Measurements from ENCODE around the gene IRF2BP2. TPM values are rescaled to one million over a fixed set of nuclear protein-coding genes. Genes with fewer than 3 reads are reported as not detected.

The IRF2BP2 gene
- total and polyA plus RNA-seq, 2 donors (not counting 1 experiment from before 2014, with no cell fraction given): 17.8 to 71.8 TPM

GRCh38 chr1:234609691-234610042, 311 bp downstream of the IRF2BP2 start:
- Histone ChIP-seq H3K4me3 (replicated peaks in 1 of 4; ENCODE audit: control extremely low read depth in 1 of 4, insufficient read depth in 1 of 4, low read depth in 3 of 4, low read length in 4 of 4) (peak overlapping the region in 2 of 4 experiments; percentile 25 to 59), H3K9ac (ENCODE audit: insufficient read depth, low read length) (peak overlapping the region; percentile 95), H3K27me3 (ENCODE audit: control insufficient read depth, insufficient read depth, low read length) (no peaks in the 10 kb centered on the region), H3K36me3 (ENCODE audit: control insufficient read depth, insufficient read depth, low read length) (peaks cover 6% of the 10 kb centered on the region), H3K27ac (ENCODE audit: insufficient read depth, low read length) (peak overlapping the region; percentile 94), H3K4me1 (ENCODE audit: control insufficient read depth, extremely low read depth, insufficient read depth, low read length) (peaks cover 22% of the 10 kb centered on the region), H3K4me2 (ENCODE audit: extremely low read depth, insufficient read depth, low read length) (no peak overlapping the region), H3K79me2 (ENCODE audit: control insufficient read depth, insufficient read depth, low read length) (peaks cover 46% of the 10 kb centered on the region), H2AFZ (ENCODE audit: low read length) (no peak overlapping the region), H4K20me1 (ENCODE audit: control insufficient read depth, extremely low read depth, insufficient read depth, low read length) (no peaks in the 10 kb centered on the region), H3K9me3 (ENCODE audit: control insufficient read depth, insufficient read depth, low read depth, low read length) (no peaks in the 10 kb centered on the region)
- no peak for DNase-seq (ENCODE audit: low read depth in 2 of 2)
- TF ChIP-seq CTCF (conservative IDR thresholded peaks at IDR 0.05 in 1 of 2, IDR thresholded peaks at IDR 0.05 in 1 of 2; ENCODE audit: low read depth in 1 of 2, low read length in 2 of 2) (no peak), EZH2 (IDR thresholded peaks at IDR 0.05; ENCODE audit: low read length, missing control alignments) (no peak)

- no peak for TF ChIP-seq EZH2 (IDR thresholded peaks at IDR 0.05; ENCODE audit: low read length, missing control alignments)
- no peak for TF ChIP-seq CTCF (conservative IDR thresholded peaks at IDR 0.05 in 1 of 2, IDR thresholded peaks at IDR 0.05 in 1 of 2; ENCODE audit: low read depth in 1 of 2, low read length in 2 of 2)
- Histone ChIP-seq H3K27me3 (ENCODE audit: control insufficient read depth, insufficient read depth, low read length) (no peaks in the 10 kb centered on the region), H3K9me3 (ENCODE audit: control insufficient read depth, insufficient read depth, low read depth, low read length) (no peaks in the 10 kb centered on the region), H3K4me1 (ENCODE audit: control insufficient read depth, extremely low read depth, insufficient read depth, low read length) (peaks cover 22% of the 10 kb centered on the region), H3K27ac (ENCODE audit: insufficient read depth, low read length) (peak overlapping the region; percentile 94), H2AFZ (ENCODE audit: low read length) (no peak overlapping the region), H3K9ac (ENCODE audit: insufficient read depth, low read length) (peak overlapping the region; percentile 95), H3K4me3 (replicated peaks in 1 of 4; ENCODE audit: control extremely low read depth in 1 of 4, insufficient read depth in 1 of 4, low read depth in 3 of 4, low read length in 4 of 4) (peak overlapping the region; percentile 22 to 78 (median 63)), H3K4me2 (ENCODE audit: extremely low read depth, insufficient read depth, low read length) (peak overlapping the region; percentile 99), H4K20me1 (ENCODE audit: control insufficient read depth, extremely low read depth, insufficient read depth, low read length) (no peaks in the 10 kb centered on the region), H3K36me3 (ENCODE audit: control insufficient read depth, insufficient read depth, low read length) (peaks cover 6% of the 10 kb centered on the region), H3K79me2 (ENCODE audit: control insufficient read depth, insufficient read depth, low read length) (peaks cover 52% of the 10 kb centered on the region)
- DNase-seq (ENCODE audit: low read depth in 2 of 2): peak; percentile 38 to 57
Observed at GRCh38 chr1:234608911-234609690, 877 bp downstream of the IRF2BP2 start.

GRCh38 chr1:234608025-234608910, 1.7 kb downstream of the IRF2BP2 start:
- TF ChIP-seq CTCF (conservative IDR thresholded peaks at IDR 0.05 in 1 of 2, IDR thresholded peaks at IDR 0.05 in 1 of 2; ENCODE audit: low read depth in 1 of 2, low read length in 2 of 2): no peak
- TF ChIP-seq EZH2 (IDR thresholded peaks at IDR 0.05; ENCODE audit: low read length, missing control alignments): no peak
- H4K20me1 ChIP-seq (ENCODE audit: control insufficient read depth, extremely low read depth, insufficient read depth, low read length): no peaks in the 10 kb centered on the region
- H3K9me3 ChIP-seq (ENCODE audit: control insufficient read depth, insufficient read depth, low read depth, low read length): no peaks in the 10 kb centered on the region
- H3K27ac ChIP-seq (ENCODE audit: insufficient read depth, low read length): peak overlapping the region; percentile 94
- peaks cover 60% of the 10 kb centered on the region for H3K79me2 ChIP-seq (ENCODE audit: control insufficient read depth, insufficient read depth, low read length)
- H3K4me3 ChIP-seq (replicated peaks in 1 of 4; ENCODE audit: control extremely low read depth in 1 of 4, insufficient read depth in 1 of 4, low read depth in 3 of 4, low read length in 4 of 4): peak overlapping the region; percentile 58 to 94 (median 73)
- peak overlapping the region; percentile 95 for H3K9ac ChIP-seq (ENCODE audit: insufficient read depth, low read length)
- peaks cover 6% of the 10 kb centered on the region for H3K36me3 ChIP-seq (ENCODE audit: control insufficient read depth, insufficient read depth, low read length)
- peak overlapping the region; percentile 99 for H3K4me2 ChIP-seq (ENCODE audit: extremely low read depth, insufficient read depth, low read length)
- DNase-seq (ENCODE audit: low read depth in 2 of 2): peak; percentile 93 to 95
- peaks cover 23% of the 10 kb centered on the region for H3K4me1 ChIP-seq (ENCODE audit: control insufficient read depth, extremely low read depth, insufficient read depth, low read length)
- no peaks in the 10 kb centered on the region for H3K27me3 ChIP-seq (ENCODE audit: control insufficient read depth, insufficient read depth, low read length)
- no peak overlapping the region for H2AFZ ChIP-seq (ENCODE audit: low read length)
